Ascending aorta (tissue), 2 donors: ENCODE measurements around the gene PRKRIP1. TPM values are rescaled to one million over a fixed set of nuclear protein-coding genes. Genes with fewer than 3 reads are reported as not detected.

Experiments used
- DNase-seq, 2 donors: peaks; one replicate each; pipeline ENCODE4 v3.0.0-alpha.2; 2019; ENCODE audit warnings: low spot score in 2 of 2
- H3K27ac ChIP-seq, 2 donors: fragments of 200-600 bp; sonication (generic); one replicate each; pipeline ENCODE4 v1.5.1; 2016 to 2017; ENCODE audit warnings: mild to moderate bottlenecking in 1 of 2
- H3K27me3 ChIP-seq: fragments of 200-600 bp; sonication (generic); one replicate; pipeline ENCODE4 v1.5.1; 2017
- H3K36me3 ChIP-seq, 2 donors: fragments of 200-600 bp; sonication (generic); one replicate each; pipeline ENCODE4 v1.5.1; 2016
- H3K4me1 ChIP-seq, 2 donors: fragments of 200-600 bp; sonication (generic); one replicate each; pipeline ENCODE4 v1.5.1; 2016 to 2017; ENCODE audit warnings: mild to moderate bottlenecking in 1 of 2
- H3K4me3 ChIP-seq, 2 donors: fragments of 200-600 bp; sonication (generic); one replicate each; pipeline ENCODE4 v1.5.1; 2016 to 2017; ENCODE audit warnings: mild to moderate bottlenecking in 1 of 2
- H3K9me3 ChIP-seq, 2 donors: fragments of 200-600 bp; sonication (generic); one replicate each; pipeline ENCODE4 v1.5.1; 2016
- CTCF ChIP-seq, 3 experiments: fragments of 200-600 bp in 2 of 3; fragments of 450-650 bp in 1 of 3; sonication (generic) in 2 of 3; IDR thresholded peaks; one replicate each; pipeline ENCODE4 v1.5.1; 2016 to 2019; ENCODE audit warnings: antibody characterized with exemption in 3 of 3, mild to moderate bottlenecking in 1 of 3, moderate library complexity in 1 of 3
- intact Hi-C: fragments of 100-400 bp; cut with DNase I; formaldehyde crosslinking; loops from one replicate; pipeline ENCODE4 v1.15.1; 2023
- total RNA-seq: library from RNA; depleted of rRNA; stranded (reverse); fragments of >200 nt; gene quantifications from one replicate; pipeline ENCODE4 v1.1.0, GENCODE V29; 2016

PRKRIP1 gene
- total RNA-seq, 1 donor from 2014 or later = 23.6 TPM

GRCh38 chr7:102455596-102455995 lies 59.4 kb downstream of the PRKRIP1 start:
- Histone ChIP-seq H3K27me3 (no peaks in the 10 kb centered on the region), H3K27ac (no peak overlapping the region), H3K36me3 (peaks cover 37 to 44% of the 10 kb centered on the region in 2 donors), H3K9me3 (no peaks in the 10 kb centered on the region), H3K4me1 (no peaks in the 10 kb centered on the region), H3K4me3 (no peak overlapping the region)
- intact Hi-C loops = no loop called here
- no peak for TF ChIP-seq CTCF (IDR thresholded peaks at IDR 0.05)
- DNase-seq = no peak

GRCh38 chr7:102456327-102456726 lies 60.2 kb downstream of the PRKRIP1 start:
- TF ChIP-seq CTCF (IDR thresholded peaks at IDR 0.05) = no peak
- DNase-seq = no peak
- H3K36me3 ChIP-seq = peaks cover 37 to 44% of the 10 kb centered on the region in 2 donors
- no peak overlapping the region for H3K4me3 ChIP-seq
- H3K27me3 ChIP-seq = no peaks in the 10 kb centered on the region
- no peak overlapping the region for H3K27ac ChIP-seq
- no peaks in the 10 kb centered on the region for H3K4me1 ChIP-seq
- H3K9me3 ChIP-seq = no peaks in the 10 kb centered on the region
- intact Hi-C loops = no loop called here

GRCh38 chr7:102457352-102457924 lies 61.3 kb downstream of the PRKRIP1 start:
- Histone ChIP-seq H3K4me1 (no peaks in the 10 kb centered on the region), H3K4me3 (no peak overlapping the region), H3K27ac (no peak overlapping the region), H3K9me3 (no peaks in the 10 kb centered on the region), H3K36me3 (peaks cover 37 to 44% of the 10 kb centered on the region in 2 donors), H3K27me3 (no peaks in the 10 kb centered on the region)
- intact Hi-C loops = no loop called here
- TF ChIP-seq CTCF (IDR thresholded peaks at IDR 0.05) = no peak
- DNase-seq = no peak

- Histone ChIP-seq H3K27ac (no peak overlapping the region), H3K9me3 (no peaks in the 10 kb centered on the region), H3K4me3 (no peak overlapping the region), H3K4me1 (peaks cover 6 to 8% of the 10 kb centered on the region in 2 donors), H3K36me3 (peaks cover 37 to 44% of the 10 kb centered on the region in 2 donors), H3K27me3 (no peaks in the 10 kb centered on the region)
- DNase-seq = no peak
- intact Hi-C loops = no loop called here
- no peak for TF ChIP-seq CTCF (IDR thresholded peaks at IDR 0.05)
These were observed 63.2 kb downstream of the PRKRIP1 start for GRCh38 chr7:102459221-102459844.

GRCh38 chr7:102460467-102460866 lies 64.3 kb downstream of the PRKRIP1 start:
- Histone ChIP-seq H3K27ac (no peak overlapping the region), H3K4me1 (peaks cover 6 to 8% of the 10 kb centered on the region in 2 donors), H3K9me3 (no peaks in the 10 kb centered on the region), H3K4me3 (no peak overlapping the region), H3K27me3 (no peaks in the 10 kb centered on the region), H3K36me3 (peaks cover 37 to 38% of the 10 kb centered on the region in 2 donors)
- intact Hi-C loops = no loop called here
- DNase-seq = no peak
- no peak for TF ChIP-seq CTCF (IDR thresholded peaks at IDR 0.05)
